GM10847 (cell line): ENCODE measurements around the gene KRT76.

Experiments used
- POLR2A ChIP-seq: IDR thresholded peaks from 2 replicates; pipeline ENCODE4 v1.6.1; 2011; ENCODE audit not compliant: insufficient read length; ENCODE audit errors: extremely low read depth

Gene KRT76

DNA sequence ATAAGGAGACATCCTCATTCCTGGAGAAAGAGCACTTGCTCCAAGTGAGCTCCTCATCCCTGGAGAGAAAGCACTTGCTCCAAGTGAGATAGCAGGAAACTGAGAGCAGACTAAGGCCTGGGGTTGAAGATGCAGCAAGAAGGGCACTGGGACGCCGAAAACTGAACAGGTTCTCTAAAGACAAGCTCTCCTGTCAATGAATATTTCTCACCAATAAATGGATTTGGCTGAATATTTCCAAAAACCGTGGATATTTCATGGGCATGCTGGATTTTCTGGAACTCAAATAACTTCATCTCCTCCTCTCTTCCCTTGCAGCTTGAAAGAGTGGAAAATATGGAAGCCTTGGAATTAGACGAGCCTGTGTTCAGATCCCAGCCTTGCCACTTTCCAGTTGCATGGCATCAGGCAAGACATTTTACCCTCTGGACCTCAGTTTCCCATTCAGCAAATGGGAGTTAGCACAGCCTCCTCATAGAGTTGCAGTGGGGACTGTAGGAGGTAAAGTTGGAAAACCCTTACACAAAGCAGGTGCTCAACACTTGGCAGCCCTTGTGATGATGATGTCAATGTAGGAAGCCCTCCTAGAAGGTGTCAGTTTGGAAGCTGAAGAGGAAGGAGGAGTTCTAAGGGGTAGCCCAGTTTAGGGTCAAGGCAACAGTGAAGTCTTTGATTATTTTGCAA lies 4.4 kb upstream of the KRT76 start:
- TF ChIP-seq POLR2A, result no peak

DNA sequence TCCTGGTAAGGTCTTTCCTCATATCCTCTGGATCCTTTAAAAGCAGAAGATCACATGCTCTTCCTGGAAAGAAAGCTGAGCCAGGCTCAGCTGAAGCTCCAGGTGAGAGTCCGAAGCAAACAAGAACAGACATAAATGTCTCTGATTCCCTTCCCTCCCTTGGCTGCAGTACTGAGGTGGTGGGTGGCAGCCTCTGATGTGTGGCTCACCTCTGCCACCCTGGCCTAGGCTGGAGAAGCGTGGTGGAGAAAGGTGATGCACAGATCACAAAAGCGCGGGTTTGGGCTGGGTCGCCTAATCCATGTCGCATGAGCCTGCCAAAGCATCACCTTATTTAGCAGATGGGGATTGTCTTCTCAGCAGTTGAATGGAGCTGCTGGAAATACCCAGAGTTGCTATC lies 2.8 kb upstream of the KRT76 start:
- TF ChIP-seq POLR2A, result no peak

DNA sequence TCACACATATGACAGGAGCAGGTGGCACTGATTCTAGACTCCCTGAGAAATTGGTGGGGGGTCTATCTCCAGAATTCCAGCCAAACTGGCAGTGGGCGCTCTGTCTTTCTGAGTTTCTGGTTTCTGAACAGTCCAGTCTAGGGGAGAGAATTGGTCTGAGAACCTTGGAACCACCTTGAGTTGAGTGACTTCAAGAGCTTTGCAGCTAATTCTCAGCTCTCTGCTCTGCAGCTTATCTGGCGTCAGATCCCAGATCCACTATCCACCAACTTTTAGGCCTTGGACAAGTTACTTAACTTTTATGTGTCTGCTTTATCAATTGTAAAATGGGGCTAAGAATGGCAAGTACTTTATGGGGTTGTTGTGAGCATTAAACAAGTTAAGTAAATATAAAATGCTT lies 1.7 kb upstream of the KRT76 start:
- TF ChIP-seq POLR2A, result no peak

DNA sequence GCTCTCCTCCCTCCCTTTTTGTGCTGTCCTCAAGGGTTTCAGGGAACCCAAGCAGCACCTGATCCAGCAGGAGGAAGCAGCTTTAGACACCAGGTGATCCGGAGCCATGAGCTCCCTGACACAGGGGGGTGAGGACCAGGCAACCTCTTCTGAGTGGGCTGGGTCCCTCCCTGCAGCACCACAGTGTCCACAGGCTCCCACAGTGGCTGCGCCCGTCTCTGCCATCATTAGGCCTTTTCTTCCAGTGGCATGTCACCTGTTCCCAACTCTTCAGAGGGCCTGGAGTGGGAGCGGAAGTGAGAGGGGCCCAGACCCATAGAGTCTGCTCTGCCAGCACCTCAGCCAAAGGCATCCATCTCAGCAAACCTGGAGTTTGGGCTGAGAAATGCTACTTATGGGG lies 421 bp upstream of the KRT76 start:
- no peak for TF ChIP-seq POLR2A

DNA sequence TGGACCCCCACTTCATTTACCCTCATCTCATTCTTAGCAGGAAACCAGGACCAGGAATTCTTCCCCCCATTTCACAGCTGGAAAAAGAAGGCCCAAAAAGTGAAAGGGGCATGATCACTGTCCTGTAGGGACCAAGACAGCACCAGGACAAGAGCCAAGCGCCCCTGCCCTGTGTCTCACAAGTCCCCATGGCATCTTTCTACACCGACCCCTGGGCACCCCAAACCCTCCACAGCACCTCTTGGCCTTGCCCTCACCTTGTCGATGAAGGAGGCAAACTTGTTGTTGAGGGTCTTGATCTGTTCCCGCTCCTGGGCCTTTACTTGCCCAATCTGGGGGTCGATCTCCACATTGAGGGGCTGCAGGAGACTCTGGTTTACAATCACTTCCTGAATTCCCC lies 710 bp downstream of the KRT76 start:
- TF ChIP-seq POLR2A, result no peak

DNA sequence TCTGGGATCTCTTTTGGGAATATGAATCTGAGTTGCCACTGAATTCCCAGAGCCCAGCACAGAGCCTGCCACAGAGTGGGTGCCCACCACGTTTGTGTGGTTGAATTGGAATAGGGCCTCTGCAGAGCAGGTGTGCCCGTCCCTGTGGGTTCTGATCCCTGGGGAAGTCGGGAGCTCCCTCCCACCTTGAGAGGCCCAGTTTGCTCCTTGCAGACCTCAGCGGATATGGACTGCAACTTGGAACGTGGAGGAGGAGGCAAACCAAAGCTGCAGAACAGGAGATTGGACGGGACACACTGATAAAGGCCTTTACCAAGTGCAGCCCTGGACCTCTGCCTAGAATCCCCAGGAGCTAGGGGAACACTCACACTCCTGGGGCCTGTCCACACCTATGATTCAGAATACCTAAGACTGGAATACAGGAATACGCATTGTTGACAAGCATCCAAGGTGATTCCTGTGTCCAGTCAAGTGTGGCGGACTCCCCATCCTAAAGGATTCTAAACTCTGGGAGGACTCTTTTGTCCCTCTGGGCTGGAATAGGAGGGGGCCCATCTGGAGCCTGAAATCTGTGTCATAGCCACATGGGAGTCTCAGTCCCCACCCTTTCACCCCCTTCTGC lies 2.4 kb downstream of the KRT76 start:
- TF ChIP-seq POLR2A, result no peak

DNA sequence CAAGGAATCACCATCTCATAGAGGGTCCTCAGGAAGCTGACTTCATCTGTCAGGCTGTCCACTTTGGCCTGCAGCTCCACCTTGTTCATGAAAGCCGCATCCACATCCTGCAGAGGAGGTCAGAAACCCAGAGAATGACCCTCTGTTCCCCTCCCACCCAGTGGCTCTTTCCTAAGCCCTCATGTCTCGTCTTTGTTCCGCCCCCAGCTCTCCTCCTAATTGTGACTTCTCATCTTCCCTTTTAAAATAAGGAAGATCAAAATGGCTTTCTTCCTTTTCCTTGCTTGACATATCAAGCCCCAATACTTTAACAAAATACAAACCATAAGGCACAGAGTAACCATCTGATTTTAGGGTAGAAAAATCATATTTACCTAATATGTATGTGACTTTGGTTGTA lies 4.4 kb downstream of the KRT76 start:
- TF ChIP-seq POLR2A, result no peak

DNA sequence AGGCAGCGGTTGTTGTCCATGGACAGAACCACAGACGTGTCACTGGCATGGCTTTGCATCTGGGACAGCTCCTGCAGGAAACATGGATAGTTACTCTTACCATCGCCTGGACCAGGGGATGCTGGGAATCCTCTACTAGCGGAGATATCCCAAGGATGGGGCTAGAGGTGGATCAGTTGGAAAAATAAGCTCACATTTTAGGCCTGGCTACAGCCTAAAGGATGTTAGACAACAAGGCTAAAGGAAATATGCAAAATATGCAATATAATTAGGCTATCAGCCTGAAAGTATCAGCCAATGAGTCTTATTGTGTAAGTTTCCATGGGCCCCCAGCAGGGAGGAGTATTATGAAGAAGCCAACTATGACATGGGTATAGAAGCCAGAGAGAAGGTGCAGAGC lies 5.0 kb downstream of the KRT76 start:
- no peak for TF ChIP-seq POLR2A

DNA sequence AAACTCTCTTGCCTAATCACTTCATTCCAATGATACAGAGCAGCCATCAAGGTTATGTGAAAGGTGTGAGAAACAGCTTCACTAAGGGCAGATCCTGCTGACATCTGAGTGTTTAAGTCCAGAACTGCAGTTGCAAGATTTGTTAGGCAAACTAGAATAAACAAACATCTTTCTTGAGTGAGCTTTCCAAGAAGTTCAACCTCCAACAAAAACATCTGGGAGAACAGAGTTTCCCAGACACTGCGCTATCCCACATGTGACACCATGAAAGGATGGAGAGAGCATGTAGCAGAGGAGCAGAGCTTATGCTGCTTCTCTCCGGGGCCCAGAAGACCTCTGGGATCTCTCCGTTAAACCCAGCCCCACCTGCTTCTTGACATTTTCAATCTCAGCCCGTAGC lies 5.6 kb downstream of the KRT76 start:
- TF ChIP-seq POLR2A, result no peak

DNA sequence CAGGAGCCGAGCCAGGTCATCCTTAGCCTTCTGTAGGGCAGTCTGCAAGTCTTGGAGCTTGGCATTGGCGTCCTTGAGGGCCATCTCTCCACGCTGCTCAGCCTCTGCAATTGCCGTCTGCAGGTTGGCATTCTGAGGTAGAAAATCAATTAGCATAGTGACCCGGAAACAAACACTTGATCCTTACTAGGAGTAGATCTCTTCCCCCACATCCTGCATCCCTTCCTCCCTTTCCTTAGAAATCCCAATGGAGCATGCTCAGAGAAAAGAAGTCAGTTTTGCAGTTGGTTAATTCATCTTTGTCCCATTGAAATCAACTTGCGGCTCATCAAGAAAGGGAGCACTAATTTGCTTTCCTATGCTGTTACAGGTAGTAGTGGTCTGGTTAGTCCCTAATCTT lies 6.1 kb downstream of the KRT76 start:
- no peak for TF ChIP-seq POLR2A

DNA sequence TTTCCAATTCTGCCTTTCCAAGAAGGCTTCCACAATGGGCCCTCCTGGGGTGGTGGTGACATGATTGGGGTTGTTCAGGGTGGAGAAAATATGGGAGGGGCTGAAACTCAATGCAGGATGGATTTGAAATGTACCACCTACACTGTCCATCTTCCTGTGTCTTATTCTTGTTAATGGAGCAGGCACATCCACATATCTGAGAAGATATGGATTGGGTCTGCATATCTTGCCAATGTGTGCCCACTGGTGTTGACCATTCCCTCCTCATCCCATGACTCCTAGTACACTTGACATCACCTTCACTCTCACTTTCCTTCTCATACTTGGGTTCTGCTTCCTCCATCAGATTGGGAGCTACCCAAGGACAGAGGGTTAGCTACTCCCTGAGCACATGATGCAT lies 7.2 kb downstream of the KRT76 start:
- TF ChIP-seq POLR2A, result no peak

DNA sequence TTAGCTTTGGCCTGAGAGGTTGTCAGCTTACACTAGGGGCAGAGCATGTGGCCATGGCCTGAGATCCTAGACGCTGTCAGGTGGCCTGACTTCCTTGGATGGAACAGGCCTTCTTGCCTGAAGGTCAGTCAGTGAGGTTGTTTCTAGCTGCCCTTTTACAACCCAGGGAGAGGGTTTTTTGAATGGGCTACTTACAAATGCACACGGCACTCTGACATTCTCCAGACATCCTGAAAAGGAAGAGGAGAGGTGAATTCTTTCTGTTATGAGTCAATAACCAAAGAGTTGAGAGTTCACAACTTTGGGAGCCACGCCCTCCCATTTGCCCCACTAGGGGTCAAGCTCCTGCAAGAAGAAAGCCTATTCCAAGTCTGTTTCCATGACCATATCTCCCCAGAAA lies 7.8 kb downstream of the KRT76 start:
- no peak for TF ChIP-seq POLR2A

DNA sequence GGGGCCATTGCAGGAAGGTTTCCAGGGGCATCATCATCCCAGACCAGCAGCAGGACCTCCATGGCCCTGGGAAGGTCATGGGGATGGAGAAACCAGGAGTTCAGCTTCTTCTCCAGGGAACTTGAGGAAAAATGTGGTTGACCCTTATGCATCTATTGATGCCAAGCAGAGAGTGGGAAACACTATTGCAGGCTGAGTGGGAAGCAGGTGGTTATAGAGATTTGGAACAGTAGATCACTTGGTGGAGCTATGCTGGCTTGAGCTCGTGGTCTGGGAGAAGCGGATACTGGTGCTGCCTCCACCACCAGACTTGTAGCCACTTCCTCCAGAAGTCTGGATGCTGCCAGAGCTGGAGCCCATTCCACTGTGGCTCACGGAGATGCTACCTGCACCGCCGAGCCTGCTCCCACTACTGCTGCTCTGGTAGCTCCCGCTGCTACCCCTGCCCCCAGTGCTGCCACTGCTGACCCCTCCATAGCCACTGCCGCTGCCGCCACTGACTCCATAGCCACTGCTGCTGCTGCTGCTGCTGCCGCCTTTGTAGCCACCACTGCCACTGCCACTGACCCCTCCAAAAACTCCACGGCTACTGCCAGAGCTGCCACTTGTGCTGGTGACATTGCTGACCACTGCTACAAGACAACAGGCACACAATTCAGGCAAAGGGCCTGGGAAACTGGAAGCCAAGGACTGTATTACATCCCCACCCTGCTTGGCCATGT lies 8.5 kb downstream of the KRT76 start:
- no peak for TF ChIP-seq POLR2A

DNA sequence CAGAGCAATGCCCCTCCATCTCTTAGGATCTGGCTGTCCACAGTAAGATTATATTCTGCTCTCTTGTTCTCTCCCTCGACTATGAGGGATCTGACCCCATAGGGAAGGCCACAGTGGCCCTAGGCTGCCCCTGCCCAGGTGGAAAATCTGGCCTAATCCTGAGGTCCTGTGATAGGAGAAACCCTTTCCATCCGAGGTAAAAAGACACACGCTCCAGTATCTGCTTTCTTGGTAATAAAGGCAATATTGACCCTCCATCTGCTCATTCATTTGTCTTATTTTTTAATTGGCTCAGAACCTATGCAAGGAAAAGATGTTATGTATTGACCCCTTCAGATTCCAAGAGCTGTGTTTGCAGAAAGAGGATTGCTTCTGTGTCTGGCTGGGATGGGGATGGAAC lies 9.7 kb downstream of the KRT76 start:
- TF ChIP-seq POLR2A, result no peak

DNA sequence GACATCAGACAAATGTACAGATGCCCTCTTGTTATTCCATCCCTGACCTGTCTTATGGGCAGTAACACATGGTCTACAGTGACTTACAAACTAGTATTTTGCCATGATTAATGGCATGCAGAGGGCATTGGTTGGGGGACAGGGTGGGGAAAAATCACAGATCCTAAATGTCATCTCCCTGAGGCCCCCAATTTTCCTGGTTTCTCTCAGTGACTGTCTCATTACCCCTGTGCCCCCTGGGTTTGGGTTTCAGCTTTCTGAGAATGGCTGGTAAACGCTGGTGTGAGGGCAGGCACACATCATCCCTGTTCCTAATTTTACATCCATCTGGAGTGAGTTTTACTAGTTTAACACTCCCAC lies 10.1 kb downstream of the KRT76 start:
- no peak for TF ChIP-seq POLR2A

DNA sequence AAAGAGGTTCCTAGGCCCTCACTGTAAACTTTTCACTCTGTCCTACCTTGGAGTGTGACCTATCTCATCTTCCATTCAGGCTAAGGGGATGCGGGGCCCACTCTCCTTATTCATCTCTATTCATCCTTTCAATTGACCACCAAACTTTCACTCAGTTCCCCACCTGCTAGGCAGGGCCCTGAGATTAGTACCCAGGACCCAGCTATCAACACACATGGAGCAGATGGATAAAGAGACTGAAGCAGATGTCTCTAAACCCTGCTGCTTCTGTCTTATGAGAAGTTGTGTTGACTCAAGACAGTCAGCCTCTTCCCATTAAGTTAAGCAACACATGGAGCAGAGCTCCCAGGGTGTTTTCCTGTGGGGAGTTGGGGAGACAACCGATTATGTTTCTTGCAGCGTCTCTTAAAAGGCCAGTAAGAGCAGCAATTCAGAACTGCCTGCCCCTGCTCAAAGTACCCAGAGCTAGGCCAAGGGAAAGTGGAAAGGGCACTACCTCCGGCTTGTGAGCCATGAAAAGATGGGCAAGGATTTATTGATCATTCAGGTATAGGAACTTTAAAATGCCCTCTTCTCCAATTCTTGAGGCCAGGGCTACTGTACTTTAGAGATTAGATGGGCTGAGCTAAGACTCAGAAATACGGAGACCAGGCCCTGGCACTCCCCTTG lies 10.7 kb downstream of the KRT76 start:
- TF ChIP-seq POLR2A, result no peak

DNA sequence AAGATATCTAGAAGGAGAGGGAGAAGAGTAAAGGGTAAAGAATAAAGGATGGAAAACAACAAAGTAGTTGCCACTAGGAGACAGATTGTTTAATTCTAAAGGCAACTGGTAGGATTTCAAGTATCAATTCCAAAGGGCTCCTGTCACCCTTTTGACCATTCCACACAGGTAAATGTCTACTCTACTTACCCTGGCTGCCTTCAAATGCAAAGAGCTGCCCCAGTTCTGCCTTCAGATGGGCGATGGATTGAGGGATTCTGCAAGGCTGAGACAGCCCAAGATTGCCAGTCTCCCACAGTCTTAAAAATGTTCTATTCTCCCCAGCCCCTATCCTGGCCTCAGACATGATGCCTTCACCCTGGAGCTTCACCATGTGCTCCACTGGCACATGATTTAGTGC lies 11.4 kb downstream of the KRT76 start:
- TF ChIP-seq POLR2A, result no peak

DNA sequence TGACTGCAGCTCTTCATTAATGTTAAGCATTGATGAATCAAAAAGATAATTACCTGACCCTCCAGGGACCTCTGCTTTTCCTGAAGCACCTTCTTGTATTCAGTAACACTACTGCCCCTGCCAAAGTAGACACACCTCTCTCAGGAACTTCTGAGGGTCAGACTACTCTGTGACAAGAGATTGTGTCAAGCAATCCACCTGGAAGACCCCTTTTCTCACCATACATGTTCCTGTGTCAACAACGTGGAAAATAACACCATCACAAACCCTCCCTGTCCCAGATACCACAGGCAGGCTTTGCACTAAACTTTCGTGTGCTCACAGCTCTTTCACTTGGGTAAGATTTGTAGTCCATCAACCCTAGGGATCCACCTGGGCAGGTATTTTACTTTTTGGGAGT lies 13.2 kb downstream of the KRT76 start:
- TF ChIP-seq POLR2A, result no peak
